Hepatocyte (in vitro differentiated cells): Measurements from ENCODE around the gene CD160.

Experiments
- CTCF ChIP-seq: fragments of 200-600 bp; sonication (generic); IDR thresholded peaks from 2 replicates; pipeline ENCODE4 v1.5.1; 2016; ENCODE audit warnings: antibody characterized with exemption, mild to moderate bottlenecking; ENCODE audit not compliant: poor library complexity
- EZH2 ChIP-seq: fragments of 200-600 bp; sonication (generic); IDR thresholded peaks from 2 replicates; pipeline ENCODE4 v1.6.1; 2016; ENCODE audit warnings: antibody characterized with exemption, mild to moderate bottlenecking, borderline replicate concordance

- TF ChIP-seq CTCF (no peak), EZH2 (no peak)
Measured at GRCh38 chr1:145785547-145785946, 66.2 kb downstream of the CD160 start.
